ENCODE measurements around the gene AFMID.
"Not testable (repeated sequence)": the region's sequence is repeated elsewhere in the genome, so short reads cannot be mapped to it uniquely, and the experiment has no call there.

Gene AFMID

GRCh38 chr17:78223765-78224164 lies 36.6 kb downstream of the AFMID start:
- DNase-seq (ENCODE audit: low spot score), result no peak

- DNase-seq (ENCODE audit: low spot score), result no peak
These were observed 37.3 kb downstream of the AFMID start for GRCh38 chr17:78224231-78225087.

GRCh38 chr17:78225088-78225865 lies 38.1 kb downstream of the AFMID start:
- no peak for DNase-seq (ENCODE audit: low spot score)

- peak; percentile 17 for DNase-seq (ENCODE audit: low spot score)
These were observed 39.0 kb downstream of the AFMID start for GRCh38 chr17:78226055-78226758.

- DNase-seq (ENCODE audit: low spot score), result no peak
These were observed 39.7 kb downstream of the AFMID start for GRCh38 chr17:78226759-78227454.

GRCh38 chr17:78227455-78227916 lies 40.3 kb downstream of the AFMID start:
- no peak for DNase-seq (ENCODE audit: low spot score)

GRCh38 chr17:78228176-78228575 lies 41.0 kb downstream of the AFMID start:
- DNase-seq (ENCODE audit: low spot score), result no peak

GRCh38 chr17:78230252-78230962 lies 43.2 kb downstream of the AFMID start:
- DNase-seq (ENCODE audit: low spot score), result no peak

GRCh38 chr17:78230996-78231935 lies 44.1 kb downstream of the AFMID start, which contains the start of gene TMEM235:
TMEM235 (plus strand) TSS chr17:78231631; CDS start chr17:78232024, 393 bp downstream.
- DNase-seq (ENCODE audit: low spot score), result no peak

GRCh38 chr17:78231991-78232858 lies 45.1 kb downstream of the AFMID start:
- no peak for DNase-seq (ENCODE audit: low spot score)

GRCh38 chr17:78232859-78233173 lies 45.7 kb downstream of the AFMID start:
- no peak for DNase-seq (ENCODE audit: low spot score)

- no peak for DNase-seq (ENCODE audit: low spot score)
These were observed 46.5 kb downstream of the AFMID start for GRCh38 chr17:78233678-78234077.

- no peak for DNase-seq (ENCODE audit: low spot score)
These were observed 47.2 kb downstream of the AFMID start for GRCh38 chr17:78234261-78234865.

- DNase-seq (ENCODE audit: low spot score), result not testable (repeated sequence)
These were observed 47.9 kb downstream of the AFMID start for GRCh38 chr17:78235022-78235421.

- DNase-seq (ENCODE audit: low spot score), result no peak
These were observed 48.7 kb downstream of the AFMID start for GRCh38 chr17:78235885-78236284.

- no peak for DNase-seq (ENCODE audit: low spot score)
These were observed 49.4 kb downstream of the AFMID start for GRCh38 chr17:78236362-78237127.

GRCh38 chr17:78237401-78238012 lies 50.3 kb downstream of the AFMID start:
- no peak for DNase-seq (ENCODE audit: low spot score)

Measured in SW480 (cell line).